BJ (cell line): Measurements from ENCODE around the gene PDGFC. TPM values are rescaled to one million over a fixed set of nuclear protein-coding genes. Genes with fewer than 3 reads are reported as not detected.
A peak's percentile ranks its signal among the peaks of the same experiment; 100 is the strongest.
"Not testable (repeated sequence)": the region's sequence is repeated elsewhere in the genome, so short reads cannot be mapped to it uniquely, and the experiment has no call there.

Experiments
- CTCF ChIA-PET: fragments of 350-600 bp; formaldehyde crosslinking; extraction: SDS; loops from one replicate; lab custom pipeline; 2021; ENCODE audit warnings: antibody characterized with exemption, inconsistent platforms; lab: Yijun Ruan, JAX
- POLR2A ChIA-PET: fragments of 300-600 bp; sonication (Branson Sonifier 250); formaldehyde crosslinking; extraction: SDS; loops from one replicate; lab custom pipeline; 2021; ENCODE audit warnings: antibody characterized with exemption; lab: Charles Lee
- DNase-seq: peaks from one replicate; pipeline ENCODE4 v3.0.0-alpha.2; 2011; ENCODE audit warnings: low read depth
- H3K27me3 ChIP-seq: 2 replicates; pipeline ENCODE4 v1.6.0; 2011; ENCODE audit warnings: low read length; ENCODE audit not compliant: control insufficient read depth, insufficient read depth
- H3K36me3 ChIP-seq: 2 replicates; pipeline ENCODE4 v1.5.1; 2011; ENCODE audit warnings: low read length; ENCODE audit not compliant: control insufficient read depth, insufficient read depth
- H3K4me3 ChIP-seq: 2 replicates; pipeline ENCODE4 v1.5.1; 2011; ENCODE audit warnings: low read depth, mild to moderate bottlenecking, control low read depth, low read length
- polyA plus RNA-seq: library from polyadenylated mRNA; depleted of rRNA; stranded (reverse); fragments of >200 nt; gene quantifications from 2 replicates; pipeline ENCODE4 v1.2.3, GENCODE V29; 2011
- TF ChIP-seq, protein P1 (sequence below): IDR thresholded peaks from 2 replicates; pipeline ENCODE4 v1.5.1; 2011; ENCODE audit warnings: low read depth, mild to moderate bottlenecking, control low read depth, inconsistent platforms, low read length, moderate library complexity; ENCODE audit not compliant: insufficient read depth

Gene PDGFC
- polyA plus RNA-seq, 1 experiment: 22.4 TPM

DNA sequence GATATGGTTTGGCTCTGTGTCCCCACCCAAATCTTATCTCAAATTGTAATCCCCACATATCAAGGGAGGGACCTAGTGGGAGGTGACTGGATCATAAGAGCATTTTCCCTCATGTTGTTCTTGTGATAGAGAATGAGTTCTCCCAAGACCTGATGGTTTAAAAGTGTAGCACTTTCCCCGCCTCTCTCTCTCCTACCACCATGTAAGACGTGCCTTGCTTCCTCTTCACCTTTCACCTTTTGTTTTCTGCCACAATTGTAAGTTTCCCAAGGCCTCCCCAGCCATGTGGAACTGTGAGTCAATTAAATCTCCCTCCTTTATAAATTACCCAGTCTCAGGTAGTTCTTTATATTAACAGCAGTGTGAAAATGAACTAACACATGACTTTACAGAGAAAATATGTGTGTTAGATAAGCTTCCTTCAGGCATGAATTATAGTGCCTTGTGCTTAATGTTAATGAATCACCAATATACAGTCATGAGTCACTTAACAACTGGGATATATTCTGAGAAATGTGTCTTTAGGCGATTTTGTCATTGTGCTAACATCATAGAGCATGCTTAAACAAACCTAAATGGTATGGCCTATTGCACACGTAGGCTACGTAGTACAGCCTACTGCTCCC lies 37.9 kb downstream of the PDGFC start:
- Histone ChIP-seq H3K4me3 (no peak overlapping the region), H3K36me3 (no peaks in the 10 kb centered on the region), H3K27me3 (no peaks in the 10 kb centered on the region)
- ChIA-PET CTCF (no interaction called here), POLR2A (interaction anchor here (0.6 kb wide), 1 partner anchor 35 kb away, joined by 4 read pairs; no protein-coding TSS in a partner anchor)
- DNase-seq: no peak
- TF ChIP-seq, protein P1, sequence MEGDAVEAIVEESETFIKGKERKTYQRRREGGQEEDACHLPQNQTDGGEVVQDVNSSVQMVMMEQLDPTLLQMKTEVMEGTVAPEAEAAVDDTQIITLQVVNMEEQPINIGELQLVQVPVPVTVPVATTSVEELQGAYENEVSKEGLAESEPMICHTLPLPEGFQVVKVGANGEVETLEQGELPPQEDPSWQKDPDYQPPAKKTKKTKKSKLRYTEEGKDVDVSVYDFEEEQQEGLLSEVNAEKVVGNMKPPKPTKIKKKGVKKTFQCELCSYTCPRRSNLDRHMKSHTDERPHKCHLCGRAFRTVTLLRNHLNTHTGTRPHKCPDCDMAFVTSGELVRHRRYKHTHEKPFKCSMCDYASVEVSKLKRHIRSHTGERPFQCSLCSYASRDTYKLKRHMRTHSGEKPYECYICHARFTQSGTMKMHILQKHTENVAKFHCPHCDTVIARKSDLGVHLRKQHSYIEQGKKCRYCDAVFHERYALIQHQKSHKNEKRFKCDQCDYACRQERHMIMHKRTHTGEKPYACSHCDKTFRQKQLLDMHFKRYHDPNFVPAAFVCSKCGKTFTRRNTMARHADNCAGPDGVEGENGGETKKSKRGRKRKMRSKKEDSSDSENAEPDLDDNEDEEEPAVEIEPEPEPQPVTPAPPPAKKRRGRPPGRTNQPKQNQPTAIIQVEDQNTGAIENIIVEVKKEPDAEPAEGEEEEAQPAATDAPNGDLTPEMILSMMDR: no peak

DNA sequence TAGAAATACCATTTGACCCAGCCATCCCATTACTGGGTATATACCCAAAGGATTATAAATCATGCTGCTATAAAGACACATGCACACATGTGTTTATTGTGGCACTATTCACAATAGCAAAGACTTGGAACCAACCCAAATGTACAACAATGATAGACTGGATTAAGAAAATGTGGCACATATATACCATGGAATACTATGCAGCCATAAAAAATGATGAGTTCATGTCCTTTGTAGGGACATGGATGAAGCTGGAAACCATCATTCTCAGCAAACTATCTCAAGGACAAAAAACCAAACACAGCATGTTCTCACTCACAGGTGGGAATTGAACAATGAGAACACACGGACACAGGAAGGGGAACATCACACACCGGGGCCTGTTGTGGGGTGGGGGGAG lies 39.2 kb downstream of the PDGFC start:
- POLR2A ChIA-PET, H3K4me3 ChIP-seq, CTCF ChIA-PET: not testable (repeated sequence)

GRCh38 chr4:156931267-156931666 lies 40.3 kb downstream of the PDGFC start:
- no peaks in the 10 kb centered on the region for H3K27me3 ChIP-seq
- DNase-seq: peak; percentile 45
- CTCF ChIA-PET: no interaction called here
- H3K36me3 ChIP-seq: no peaks in the 10 kb centered on the region
- H3K4me3 ChIP-seq: no peak overlapping the region
- TF ChIP-seq, protein P1: no peak
- POLR2A ChIA-PET: no interaction called here

More for the DNA sequence above, 39.2 kb downstream of the PDGFC start:
- not testable (repeated sequence) for H3K27me3 ChIP-seq, H3K36me3 ChIP-seq, DNase-seq

- H3K4me3 ChIP-seq: no peak overlapping the region
- no peak for DNase-seq
- H3K36me3 ChIP-seq: no peaks in the 10 kb centered on the region
- ChIA-PET CTCF (interaction anchor here (1.0 kb wide), 1 partner anchor 39 kb away, joined by 3 read pairs; no protein-coding TSS in a partner anchor), POLR2A (no interaction called here)
- H3K27me3 ChIP-seq: no peaks in the 10 kb centered on the region
- TF ChIP-seq, protein P1: no peak
These were observed 42.1 kb downstream of the PDGFC start for GRCh38 chr4:156929386-156930105.

DNA sequence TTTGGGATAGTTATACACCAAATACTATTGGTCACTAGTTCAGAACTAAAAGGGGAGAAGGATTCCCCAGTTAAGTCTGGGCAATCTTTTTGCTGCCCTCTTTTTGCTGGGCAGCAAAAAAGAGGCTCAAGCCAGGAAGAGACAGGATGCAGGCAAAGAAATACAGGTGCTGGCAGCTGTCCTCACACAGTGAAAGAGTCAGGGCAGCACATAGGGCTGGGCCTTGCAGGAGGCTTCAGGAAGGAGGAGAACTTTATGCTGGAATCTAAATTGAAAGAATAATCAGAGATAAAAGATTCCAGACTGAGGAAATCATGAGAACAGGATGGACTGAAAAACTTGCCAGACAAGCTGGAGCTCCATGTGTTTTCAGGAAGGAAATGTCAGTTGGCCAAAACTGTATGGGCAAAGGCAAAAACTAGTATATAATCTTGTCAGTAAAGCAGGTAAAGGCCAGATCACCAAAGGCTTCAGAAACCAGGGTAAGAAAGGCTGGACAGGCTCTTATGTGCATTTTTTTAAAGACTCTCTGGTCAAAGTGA lies 46.8 kb downstream of the PDGFC start:
- TF ChIP-seq, protein P1: no peak
- ChIA-PET POLR2A (no interaction called here), CTCF (interaction anchor here (1.0 kb wide), 1 partner anchor 87 kb away, joined by 3 read pairs; no protein-coding TSS in a partner anchor)
- Histone ChIP-seq H3K27me3 (no peaks in the 10 kb centered on the region), H3K36me3 (no peaks in the 10 kb centered on the region), H3K4me3 (no peak overlapping the region)
- DNase-seq: no peak
